Keratinocyte (primary cell): ENCODE data around the gene UBA7. TPM values are rescaled to one million over a fixed set of nuclear protein-coding genes. Genes with fewer than 3 reads are reported as not detected.

ENCODE experiments used
- DNase-seq: peaks from one replicate; pipeline ENCODE4 v3.0.0-alpha.2; 2011; ENCODE audit warnings: low read depth, missing footprints, low spot score
- FAIRE-seq: peaks from 2 replicates; lab custom pipeline; 2011; peaks lifted over from hg19 to GRCh38; lab: Jason Lieb, UNC
- H2AFZ ChIP-seq: 2 replicates; pipeline ENCODE4 v1.6.0; 2012; ENCODE audit warnings: low read length, control low read depth, inconsistent platforms; ENCODE audit not compliant: control insufficient read depth
- H3K27ac ChIP-seq: 2 replicates; pipeline ENCODE4 v1.5.1; 2011; ENCODE audit warnings: low read length; ENCODE audit not compliant: control insufficient read depth, insufficient read depth
- H3K27me3 ChIP-seq: 3 replicates; pipeline ENCODE4 v1.6.0; 2011; ENCODE audit warnings: low read length; ENCODE audit not compliant: control insufficient read depth, insufficient read depth; ENCODE audit errors: extremely low read depth
- H3K36me3 ChIP-seq, 2 experiments: 2 replicates in 1 of 2; 3 replicates in 1 of 2; pipeline ENCODE4 v1.5.1; 2011; ENCODE audit warnings: low read length in 2 of 2, mild to moderate bottlenecking in 1 of 2; ENCODE audit not compliant: control insufficient read depth in 2 of 2, insufficient read depth in 2 of 2; ENCODE audit errors: extremely low read depth in 1 of 2
- H3K4me1 ChIP-seq: 3 replicates; pipeline ENCODE4 v1.5.1; 2011; ENCODE audit warnings: low read length; ENCODE audit not compliant: control insufficient read depth, insufficient read depth; ENCODE audit errors: extremely low read depth
- H3K4me2 ChIP-seq: 3 replicates; pipeline ENCODE4 v1.6.0; 2011; ENCODE audit warnings: low read depth, low read length; ENCODE audit not compliant: control insufficient read depth, insufficient read depth; ENCODE audit errors: extremely low read depth
- H3K4me3 ChIP-seq, 3 experiments: fragments of 200-600 bp in 1 of 3; sonication (generic) in 1 of 3; 2 replicates in 2 of 3; 3 replicates in 1 of 3; pipeline ENCODE4 v1.5.1; 2011 to 2016; ENCODE audit warnings: low read length in 3 of 3, mild to moderate bottlenecking in 3 of 3, control low read depth in 2 of 3, inconsistent platforms in 1 of 3, low read depth in 1 of 3, mixed read lengths in 1 of 3, mixed run types in 1 of 3, moderate library complexity in 1 of 3; ENCODE audit not compliant: control insufficient read depth in 2 of 3, insufficient read depth in 2 of 3; ENCODE audit errors: extremely low read depth in 1 of 3
- H3K79me2 ChIP-seq: 2 replicates; pipeline ENCODE4 v1.6.0; 2012; ENCODE audit warnings: low read length; ENCODE audit not compliant: control insufficient read depth, insufficient read depth
- H3K9ac ChIP-seq: 3 replicates; pipeline ENCODE4 v1.6.0; 2011; ENCODE audit warnings: low read length; ENCODE audit not compliant: control insufficient read depth, insufficient read depth; ENCODE audit errors: extremely low read depth
- H3K9me1 ChIP-seq: 3 replicates; pipeline ENCODE4 v1.6.0; 2011; ENCODE audit warnings: low read length; ENCODE audit not compliant: control insufficient read depth, insufficient read depth; ENCODE audit errors: extremely low read depth
- H3K9me3 ChIP-seq: 2 replicates; pipeline ENCODE4 v1.5.1; 2012; ENCODE audit warnings: low read depth, low read length; ENCODE audit not compliant: control insufficient read depth
- H4K20me1 ChIP-seq: 3 replicates; pipeline ENCODE4 v1.6.0; 2011; ENCODE audit warnings: low read length; ENCODE audit not compliant: control insufficient read depth, insufficient read depth; ENCODE audit errors: extremely low read depth
- CTCF ChIP-seq, 3 experiments: IDR thresholded peaks in 1 of 3; conservative IDR thresholded peaks in 1 of 3; optimal IDR thresholded peaks in 1 of 3; 2 replicates in 2 of 3; 3 replicates in 1 of 3; pipeline versions ENCODE3 to v1.5.1; 2011; ENCODE audit warnings: low read length in 3 of 3, mild to moderate bottlenecking in 3 of 3, moderate library complexity in 2 of 3, control low read depth in 1 of 3, inconsistent platforms in 1 of 3; ENCODE audit not compliant: insufficient read depth in 2 of 3; ENCODE audit errors: extremely low read depth in 1 of 3
- EZH2 ChIP-seq: IDR thresholded peaks from one replicate; pipeline ENCODE4 v1.6.1; 2012; ENCODE audit warnings: inconsistent platforms, mild to moderate bottlenecking, low read length, moderate library complexity
- dilution Hi-C: fragments of 300-500 bp; cut with MboI; formaldehyde crosslinking; loops from one replicate; pipeline ENCODE4 v1.7.0; 2020; ENCODE audit warnings: low sequenced_read_pairs; ENCODE audit not compliant: extremely low pct_ligation_motif_present
- polyA plus RNA-seq, 5 experiments: library from polyadenylated mRNA; depleted of rRNA in 3 of 5; stranded (reverse) in 3 of 5; stranded (forward) in 1 of 5; unstranded in 1 of 5; fragments of >200 nt; gene quantifications; 1 replicate in 1 of 5; 2 replicates in 3 of 5; 3 replicates in 1 of 5; pipeline versions ENCODE4 v1.2.1 to v1.2.3, GENCODE V29; 2011 to 2012; ENCODE audit warnings: missing spikeins in 2 of 5, low read depth in 1 of 5, low replicate concordance in 1 of 5

The UBA7 gene
- polyA plus RNA-seq, 1 donor (not counting 4 experiments of a cell fraction or from before 2014, with no cell fraction given) = 5.4 TPM

- Histone ChIP-seq H3K9me1 (no peaks in the 10 kb centered on the region), H3K27me3 (no peaks in the 10 kb centered on the region), H3K9ac (no peak within 1 kb of the TSS), H4K20me1 (peaks cover 4% of the 10 kb centered on the region), H3K36me3 (peaks cover 0 to 5% of the 10 kb centered on the region in 2 experiments), H3K4me3 (no peak within 1 kb of the TSS), H3K9me3 (no peaks in the 10 kb centered on the region), H3K79me2 (peaks cover 9% of the 10 kb centered on the region), H3K4me1 (peaks cover 19% of the 10 kb centered on the region), H3K27ac (no peak within 1 kb of the TSS), H2AFZ (no peak within 1 kb of the TSS), H3K4me2 (no peak within 1 kb of the TSS)
- TF ChIP-seq CTCF (optimal IDR thresholded peaks at IDR 0.05 in 1 of 3, IDR thresholded peaks at IDR 0.05 in 1 of 3, conservative IDR thresholded peaks at IDR 0.05 in 1 of 3; ENCODE audit: extremely low read depth in 1 of 3, insufficient read depth in 2 of 3, low read length in 3 of 3) = no peak
- no peak for TF ChIP-seq EZH2
- DNase-seq (no peak), FAIRE-seq (peak; percentile 41)
- dilution Hi-C loops = no loop called here
These were observed 14.0 kb downstream of the UBA7 start, which contains the start of gene CDHR4 for GRCh38 chr3:49799761-49800160. Gene CDHR4, minus strand, starts transcription at chr3:49799873. Its CDS starts 61 bp downstream, at chr3:49799812.

- peaks cover 3% of the 10 kb centered on the region for H4K20me1 ChIP-seq
- TF ChIP-seq EZH2 = no peak
- H3K9me1 ChIP-seq = no peaks in the 10 kb centered on the region
- no peak overlapping the region for H2AFZ ChIP-seq
- peaks cover 3% of the 10 kb centered on the region for H3K79me2 ChIP-seq
- DNase-seq (no peak), FAIRE-seq (no peak)
- no peak overlapping the region for H3K9ac ChIP-seq
- no peak overlapping the region for H3K27ac ChIP-seq
- no peaks in the 10 kb centered on the region for H3K36me3 ChIP-seq
- no peaks in the 10 kb centered on the region for H3K9me3 ChIP-seq
- peaks cover 12% of the 10 kb centered on the region for H3K4me1 ChIP-seq
- H3K4me3 ChIP-seq = no peak overlapping the region
- dilution Hi-C loops = no loop called here
- H3K4me2 ChIP-seq = no peak overlapping the region
- H3K27me3 ChIP-seq = no peaks in the 10 kb centered on the region
These were observed 14.6 kb downstream of the UBA7 start for GRCh38 chr3:49799105-49799504.
